Testis (tissue), 2 donors: ENCODE data around the gene RSPH1.

Experiments used
- POLR2A ChIP-seq: fragments of 450-650 bp; IDR thresholded peaks from one replicate; pipeline ENCODE4 v1.6.1; 2017; ENCODE audit warnings: antibody characterized with exemption, mild to moderate bottlenecking, moderate library complexity
- TF ChIP-seq, protein P1 (sequence below), 3 experiments: fragments of 450-650 bp in 2 of 3; fragments of 200-600 bp in 1 of 3; sonication (generic) in 1 of 3; IDR thresholded peaks; one replicate each; pipeline ENCODE4 v1.5.1; 2016 to 2019; ENCODE audit warnings: antibody characterized with exemption in 3 of 3, mild to moderate bottlenecking in 2 of 3, moderate library complexity in 1 of 3

DNA sequence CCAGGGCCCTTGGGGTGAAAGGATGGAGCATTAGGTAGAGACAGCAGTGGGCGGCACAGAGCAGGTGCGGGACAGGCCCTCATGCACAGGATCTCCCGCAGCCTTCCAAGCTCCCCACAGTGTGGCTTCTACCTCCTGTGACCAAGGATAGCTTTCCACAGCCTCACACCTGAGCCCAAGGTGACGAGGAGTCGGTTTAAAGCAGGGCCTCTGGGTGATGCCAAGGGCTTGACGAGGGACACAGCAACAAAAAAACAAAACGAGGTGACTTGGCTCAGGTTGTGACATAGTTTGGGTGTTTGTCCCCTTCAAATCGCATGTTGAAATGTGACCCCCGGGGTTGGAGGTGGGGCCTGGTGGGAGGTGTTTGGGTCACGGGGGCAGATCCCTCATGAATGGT, 15.3 kb downstream of the RSPH1 start:
- TF ChIP-seq, protein P1, sequence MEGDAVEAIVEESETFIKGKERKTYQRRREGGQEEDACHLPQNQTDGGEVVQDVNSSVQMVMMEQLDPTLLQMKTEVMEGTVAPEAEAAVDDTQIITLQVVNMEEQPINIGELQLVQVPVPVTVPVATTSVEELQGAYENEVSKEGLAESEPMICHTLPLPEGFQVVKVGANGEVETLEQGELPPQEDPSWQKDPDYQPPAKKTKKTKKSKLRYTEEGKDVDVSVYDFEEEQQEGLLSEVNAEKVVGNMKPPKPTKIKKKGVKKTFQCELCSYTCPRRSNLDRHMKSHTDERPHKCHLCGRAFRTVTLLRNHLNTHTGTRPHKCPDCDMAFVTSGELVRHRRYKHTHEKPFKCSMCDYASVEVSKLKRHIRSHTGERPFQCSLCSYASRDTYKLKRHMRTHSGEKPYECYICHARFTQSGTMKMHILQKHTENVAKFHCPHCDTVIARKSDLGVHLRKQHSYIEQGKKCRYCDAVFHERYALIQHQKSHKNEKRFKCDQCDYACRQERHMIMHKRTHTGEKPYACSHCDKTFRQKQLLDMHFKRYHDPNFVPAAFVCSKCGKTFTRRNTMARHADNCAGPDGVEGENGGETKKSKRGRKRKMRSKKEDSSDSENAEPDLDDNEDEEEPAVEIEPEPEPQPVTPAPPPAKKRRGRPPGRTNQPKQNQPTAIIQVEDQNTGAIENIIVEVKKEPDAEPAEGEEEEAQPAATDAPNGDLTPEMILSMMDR (IDR thresholded peaks at IDR 0.05), result no peak
- TF ChIP-seq POLR2A, result no peak
